GM18517 (cell line): ENCODE data around the gene APOBEC3H.

Experiments
- ATAC-seq: cut with Tn5 transposase; IDR thresholded peaks from one replicate; pipeline ENCODE4 v1.9.1; 2021; ENCODE audit warnings: mild to moderate bottlenecking, moderate library complexity; ENCODE audit not compliant: unreplicated experiment

The APOBEC3H gene

DNA sequence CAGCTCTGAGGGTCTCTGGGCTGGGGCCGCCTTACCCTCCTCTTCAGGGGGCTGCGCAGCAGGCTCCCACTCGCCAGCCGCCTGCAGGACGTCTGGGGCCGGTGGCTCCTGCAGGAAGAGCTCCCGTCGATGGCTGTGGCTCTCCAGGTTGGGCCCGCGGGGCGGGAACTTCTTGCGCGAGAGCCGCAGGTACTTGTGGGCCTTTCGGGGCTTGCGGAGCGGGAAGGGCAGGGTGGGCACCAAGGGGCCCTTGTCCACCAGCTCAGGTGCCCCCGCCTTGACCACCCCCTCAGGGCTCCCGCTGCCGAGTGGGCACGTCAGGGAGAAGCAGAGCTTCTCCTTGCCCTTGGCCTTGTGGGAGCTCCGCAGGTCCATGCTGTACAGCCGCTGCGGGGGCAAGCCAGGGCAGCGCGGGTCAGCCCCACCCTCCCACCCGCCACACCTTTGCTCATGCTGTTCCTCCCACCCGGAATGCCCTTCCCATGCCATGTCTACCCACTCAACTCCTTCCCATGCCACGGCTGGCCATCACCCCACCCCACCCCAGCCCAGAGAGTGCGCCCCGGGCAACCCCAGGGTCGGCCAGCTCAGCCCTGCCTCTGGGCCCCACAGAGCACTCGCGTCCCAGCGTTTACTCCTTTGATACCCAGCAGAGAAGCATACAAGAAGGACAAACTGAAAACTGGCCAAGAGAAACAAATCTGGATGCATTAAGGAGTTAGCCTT lies 37.5 kb downstream of the APOBEC3H start:
- ATAC-seq: no peak

DNA sequence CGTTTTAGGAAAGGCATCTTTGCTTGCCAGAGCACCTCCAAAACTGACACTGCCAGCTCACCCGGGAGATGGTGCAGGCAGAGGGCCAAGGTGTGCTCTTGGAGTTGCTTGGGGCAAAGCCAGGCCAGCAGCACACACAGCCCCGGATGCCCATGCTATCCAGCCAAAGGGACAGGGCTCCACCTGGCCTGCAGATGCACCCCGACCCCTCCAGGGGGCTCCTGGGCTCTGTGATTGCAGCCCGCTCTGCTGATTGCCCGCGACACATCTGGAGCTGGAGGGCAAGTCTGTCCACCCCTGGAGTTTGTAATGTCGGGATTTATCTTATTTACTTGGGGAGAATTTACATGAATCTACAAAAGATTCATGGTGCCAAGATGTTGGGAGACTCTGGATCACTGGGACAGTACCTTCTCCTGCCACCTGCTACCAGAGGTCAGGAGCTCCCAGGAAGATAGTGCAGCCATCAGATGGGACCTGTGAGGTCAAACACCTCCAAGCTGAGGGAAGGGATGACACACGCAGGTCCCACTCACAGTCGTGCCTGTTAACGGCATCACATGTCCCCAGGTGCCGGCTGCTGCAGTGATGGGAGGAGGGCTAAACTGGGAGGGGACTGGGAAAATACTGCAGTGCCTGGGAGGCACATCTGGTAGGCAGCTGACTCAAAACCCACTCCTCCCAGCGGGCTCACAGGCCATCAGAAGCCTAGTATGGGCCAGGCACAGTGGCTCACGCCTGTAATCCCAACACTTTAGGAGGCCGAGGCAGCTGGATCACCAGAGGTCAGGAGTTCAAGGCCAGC lies 38.2 kb downstream of the APOBEC3H start:
- ATAC-seq: no peak

DNA sequence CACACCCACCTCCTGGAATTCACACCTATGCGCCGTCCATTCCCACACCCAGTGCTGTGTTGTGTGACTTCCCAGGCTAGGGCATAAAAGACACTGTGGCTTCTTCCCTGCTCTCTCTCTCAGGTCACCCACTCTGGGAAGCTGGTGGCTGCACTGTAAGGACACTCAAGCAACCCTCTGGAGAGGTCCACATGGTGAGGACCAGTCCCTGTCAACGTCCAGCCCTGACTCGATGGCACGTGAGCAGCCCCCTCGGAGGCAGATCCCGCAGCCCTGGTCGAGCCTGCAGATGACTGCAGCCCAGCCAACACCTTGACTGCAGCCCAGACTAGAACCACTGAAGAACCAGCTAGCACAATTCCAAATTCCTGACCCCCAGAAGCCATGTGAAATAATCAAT lies 39.3 kb downstream of the APOBEC3H start:
- no peak for ATAC-seq

DNA sequence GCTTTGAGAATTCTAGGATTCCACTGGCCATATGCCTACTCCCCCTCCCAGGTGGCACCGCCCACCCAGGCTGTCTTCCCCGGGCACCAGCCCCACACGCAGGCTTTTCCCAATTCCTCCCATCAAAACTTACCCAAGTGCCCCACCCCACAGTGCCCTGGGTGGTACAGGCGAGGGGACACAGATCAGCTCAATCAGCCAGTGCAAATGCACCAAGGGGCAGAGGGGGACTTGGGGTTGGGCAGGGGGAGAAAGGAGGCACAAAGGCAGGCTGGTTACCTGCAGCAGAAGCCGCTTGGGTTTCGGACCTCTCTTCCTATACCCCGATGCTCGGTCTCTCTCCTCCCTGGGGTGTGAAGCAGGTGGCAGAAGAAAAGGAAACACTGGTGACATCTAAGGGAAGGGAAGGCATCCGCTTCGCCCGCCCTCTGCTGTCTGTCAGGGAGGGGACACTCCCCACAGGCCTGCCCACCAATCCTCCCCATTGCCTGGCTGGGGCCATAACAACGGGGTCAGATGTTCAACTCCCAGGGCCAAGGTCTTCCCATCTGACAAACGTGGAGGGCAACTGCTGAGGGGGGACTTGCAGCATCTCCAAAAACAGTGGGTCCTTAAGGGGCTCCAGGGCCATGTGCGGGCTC lies 41.4 kb downstream of the APOBEC3H start:
- no peak for ATAC-seq

DNA sequence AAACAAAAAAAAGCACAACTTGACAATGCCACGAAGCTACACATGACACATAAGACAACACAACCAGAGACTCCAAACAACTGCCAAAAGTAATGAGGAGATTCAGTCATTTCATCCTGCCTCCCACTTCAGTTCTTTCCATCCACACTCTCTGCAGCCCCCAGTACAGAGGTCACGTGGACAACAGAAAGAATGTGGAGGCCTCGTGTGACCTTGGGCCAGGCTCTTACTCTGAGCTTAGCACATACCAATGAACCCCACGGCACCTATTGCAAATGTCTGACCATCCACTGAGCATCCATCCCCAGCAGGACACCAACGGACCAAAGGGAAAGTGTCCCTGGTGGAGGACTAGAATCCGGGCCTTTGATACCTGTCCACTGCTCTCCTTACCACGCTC lies 42.9 kb downstream of the APOBEC3H start:
- ATAC-seq: no peak

DNA sequence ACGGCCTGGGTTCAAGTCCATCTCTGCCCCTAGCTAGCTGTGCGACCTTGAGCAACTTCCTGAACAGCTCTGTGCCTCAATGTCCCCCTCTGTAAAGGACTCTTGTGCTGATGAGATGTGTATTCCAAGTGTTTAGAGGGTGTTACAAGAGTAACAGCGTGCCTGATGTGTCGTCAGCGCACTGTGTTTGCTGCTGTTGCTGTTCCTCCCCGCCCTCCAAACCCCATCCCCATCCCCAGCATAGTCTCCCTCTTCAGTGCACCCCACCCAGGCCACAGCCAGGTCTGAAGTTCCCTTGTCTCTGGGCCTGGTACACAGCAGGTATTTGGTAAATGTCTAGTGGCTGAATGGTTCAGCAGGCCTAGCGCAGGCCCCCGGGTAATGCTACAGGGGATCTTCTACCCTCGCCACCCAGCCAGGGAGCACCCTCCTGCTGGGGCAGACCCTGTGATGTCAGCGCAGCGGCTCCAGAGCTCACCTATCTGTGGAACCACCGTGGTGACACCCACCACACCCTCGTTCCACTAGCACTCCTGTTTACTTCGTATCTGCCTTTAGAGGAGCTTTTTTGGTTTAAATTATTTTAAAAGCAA lies 45.1 kb downstream of the APOBEC3H start:
- ATAC-seq: no peak

DNA sequence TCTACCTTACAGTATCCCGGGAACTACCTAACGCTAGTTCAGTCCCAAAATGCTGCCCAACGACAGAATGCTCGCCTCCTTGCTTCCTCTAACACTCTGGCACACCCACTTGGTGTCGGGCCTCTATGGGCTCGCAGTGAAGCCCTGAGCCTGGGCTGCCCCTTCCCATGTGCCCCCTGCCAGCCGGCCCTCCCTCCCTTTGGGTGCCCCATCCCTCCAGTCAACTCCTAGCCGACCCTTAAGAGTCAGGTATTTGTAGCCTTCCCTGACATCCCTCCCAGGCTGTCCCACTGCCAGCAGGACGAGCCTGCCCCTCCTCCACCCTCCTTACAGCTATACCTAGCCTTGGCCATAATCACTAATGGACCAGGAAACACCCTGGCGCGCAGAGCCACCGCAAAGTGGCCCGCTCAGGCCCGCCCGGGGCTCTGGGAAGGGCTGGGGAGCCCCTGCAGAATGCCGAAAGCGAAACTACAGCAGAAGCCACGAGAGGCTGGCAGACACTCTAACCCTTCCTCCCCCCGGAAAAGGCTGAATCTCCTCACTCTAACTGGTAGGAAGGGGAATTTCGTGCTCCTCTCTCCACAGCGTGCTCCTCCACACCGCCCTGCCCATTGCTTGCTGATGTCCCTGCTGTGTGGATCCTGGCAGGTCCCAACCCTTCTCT lies 47.2 kb downstream of the APOBEC3H start:
- ATAC-seq: peak; percentile 40

DNA sequence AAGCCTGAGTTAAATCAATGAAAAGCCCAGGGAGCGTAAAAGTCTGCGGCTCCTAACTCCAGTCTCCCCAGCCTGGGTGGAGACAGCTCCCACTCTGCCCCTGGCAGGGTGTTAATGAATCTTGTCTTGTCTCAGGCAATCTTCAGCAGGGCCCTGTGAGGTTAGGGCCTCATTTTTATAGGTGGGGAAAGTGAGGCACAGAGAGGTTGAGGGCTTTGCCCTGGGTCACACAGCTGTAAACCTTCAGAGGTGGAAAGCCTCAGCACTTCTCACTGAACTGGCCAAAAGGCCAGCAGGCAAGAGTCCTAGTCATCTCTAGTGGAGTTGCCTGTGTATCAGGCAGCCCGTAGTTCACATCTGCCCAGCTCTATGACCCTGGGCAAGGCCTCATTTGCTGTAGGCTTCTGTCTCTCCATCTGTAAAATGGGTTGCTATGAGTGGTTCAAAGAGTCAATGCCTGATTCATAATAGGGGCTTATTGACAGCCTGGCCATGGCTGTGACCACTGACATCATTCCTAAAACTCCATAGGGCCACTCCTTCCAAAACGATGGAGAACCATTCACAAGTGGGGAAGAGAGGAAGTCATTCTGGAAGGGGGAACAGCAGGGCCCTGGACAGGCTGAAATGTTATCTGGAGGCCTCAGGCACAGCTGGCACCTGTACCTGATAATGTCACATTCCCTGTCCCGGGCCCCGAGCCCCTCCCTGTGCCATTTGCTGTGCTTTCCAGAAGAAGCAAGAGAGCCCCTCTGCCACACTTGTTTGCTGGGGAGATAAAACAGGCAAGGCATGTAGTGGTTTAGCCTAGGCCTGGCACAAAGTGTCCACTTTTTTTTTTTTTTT lies 49.4 kb downstream of the APOBEC3H start:
- no peak for ATAC-seq

DNA sequence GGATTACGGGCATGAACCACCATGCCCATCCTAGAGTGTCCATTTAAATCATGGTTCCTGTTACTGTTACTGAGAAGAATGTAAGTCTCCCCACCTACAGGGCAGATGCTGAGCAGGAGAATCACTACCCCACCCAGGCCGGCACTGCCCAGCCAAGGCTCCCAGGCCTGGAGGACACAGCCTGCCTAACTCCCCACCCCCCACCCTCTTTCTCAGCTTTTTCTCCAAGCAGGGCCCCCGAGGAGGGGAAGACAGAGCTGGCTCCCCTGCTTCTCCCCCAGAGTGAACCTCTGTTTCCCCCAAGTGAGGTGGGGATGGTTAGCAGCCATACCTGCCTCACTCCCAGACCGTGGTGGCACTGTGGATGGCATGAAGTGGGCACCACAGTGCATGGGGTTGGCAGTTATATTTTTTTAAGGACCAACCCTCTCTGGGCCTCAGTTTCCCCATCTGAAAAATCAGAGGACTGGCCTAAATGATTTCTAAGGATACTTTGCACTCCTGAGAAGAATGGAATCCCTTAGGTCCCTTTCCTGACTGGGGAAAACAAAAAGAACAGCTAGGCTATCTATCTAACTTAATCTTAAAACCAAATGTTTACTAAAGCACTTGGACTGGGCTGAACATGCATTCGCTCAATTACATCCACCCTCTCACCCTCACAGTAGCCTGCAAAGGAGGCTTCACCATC lies 50.4 kb downstream of the APOBEC3H start:
- no peak for ATAC-seq

DNA sequence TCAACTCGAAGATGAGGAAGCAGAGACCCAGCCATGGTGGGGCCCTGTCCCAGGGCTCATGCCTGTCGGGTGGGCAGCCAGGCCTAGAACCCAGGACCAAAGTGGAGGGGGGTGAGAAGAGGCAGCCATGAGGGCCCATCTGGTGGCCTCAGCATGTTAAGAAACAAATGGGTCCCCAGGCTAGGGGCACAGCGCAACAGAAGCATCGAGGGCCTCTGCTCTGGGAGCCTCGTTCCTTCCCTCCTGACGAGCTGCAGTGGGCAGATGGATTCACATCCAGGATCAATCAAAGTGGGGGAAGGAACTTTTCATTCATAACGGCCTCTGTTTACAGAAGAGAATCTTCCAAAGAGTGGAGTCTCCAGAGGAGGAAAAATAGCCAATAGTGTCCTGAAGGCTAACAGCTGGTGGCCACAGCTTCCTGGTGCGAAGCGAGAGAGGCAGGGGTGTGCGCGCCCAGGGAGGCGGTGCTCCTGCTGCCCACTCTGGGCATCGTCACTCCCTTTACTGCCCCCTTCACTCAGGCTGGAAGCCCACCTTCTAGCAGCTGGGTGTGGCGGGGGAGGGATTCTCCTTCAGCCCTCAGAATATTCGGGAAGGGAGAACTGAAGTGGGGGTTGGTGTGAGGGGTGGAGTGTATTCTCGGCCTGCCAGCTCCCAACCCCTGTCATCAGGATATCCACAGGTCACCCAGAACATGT lies 51.1 kb downstream of the APOBEC3H start:
- ATAC-seq: no peak

DNA sequence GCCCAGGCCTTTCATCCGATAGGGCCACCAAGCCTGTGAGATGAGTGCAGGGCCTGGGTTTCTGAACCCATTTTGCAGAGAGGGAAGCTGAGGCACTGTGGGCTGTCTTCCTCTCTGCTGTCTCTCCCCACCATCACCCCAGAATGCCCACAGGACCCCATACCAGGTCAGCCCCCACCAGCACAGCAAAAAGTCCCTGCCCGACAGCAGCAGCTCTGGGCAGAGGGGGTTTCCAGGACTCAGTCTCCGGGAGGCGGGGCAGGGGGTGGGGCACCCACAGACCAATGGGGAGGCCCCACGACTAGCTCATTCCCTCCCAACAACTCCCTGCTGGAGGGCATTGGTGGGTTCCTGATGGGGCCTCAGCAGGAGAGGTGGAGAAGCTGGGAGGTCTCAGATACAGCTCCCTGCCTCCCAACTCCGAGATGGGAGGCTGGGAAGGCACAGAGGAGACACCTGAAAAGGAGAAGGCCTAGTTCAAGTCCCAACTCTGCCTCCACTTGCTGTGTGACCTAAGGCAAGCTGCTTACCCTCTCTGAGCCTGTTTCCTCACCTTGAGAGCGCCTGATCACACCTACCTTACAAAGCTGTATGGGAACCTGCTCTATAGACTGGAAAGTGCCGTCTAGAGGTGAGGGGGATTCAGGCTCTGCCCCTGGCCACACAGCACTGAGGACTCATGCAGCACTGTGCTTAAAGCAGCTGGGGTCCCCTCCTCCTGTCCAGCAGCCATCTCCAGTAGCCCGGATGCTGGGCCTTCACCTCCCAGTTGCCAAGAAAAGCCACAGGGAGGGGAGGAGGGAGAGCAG lies 51.9 kb downstream of the APOBEC3H start:
- ATAC-seq: no peak

DNA sequence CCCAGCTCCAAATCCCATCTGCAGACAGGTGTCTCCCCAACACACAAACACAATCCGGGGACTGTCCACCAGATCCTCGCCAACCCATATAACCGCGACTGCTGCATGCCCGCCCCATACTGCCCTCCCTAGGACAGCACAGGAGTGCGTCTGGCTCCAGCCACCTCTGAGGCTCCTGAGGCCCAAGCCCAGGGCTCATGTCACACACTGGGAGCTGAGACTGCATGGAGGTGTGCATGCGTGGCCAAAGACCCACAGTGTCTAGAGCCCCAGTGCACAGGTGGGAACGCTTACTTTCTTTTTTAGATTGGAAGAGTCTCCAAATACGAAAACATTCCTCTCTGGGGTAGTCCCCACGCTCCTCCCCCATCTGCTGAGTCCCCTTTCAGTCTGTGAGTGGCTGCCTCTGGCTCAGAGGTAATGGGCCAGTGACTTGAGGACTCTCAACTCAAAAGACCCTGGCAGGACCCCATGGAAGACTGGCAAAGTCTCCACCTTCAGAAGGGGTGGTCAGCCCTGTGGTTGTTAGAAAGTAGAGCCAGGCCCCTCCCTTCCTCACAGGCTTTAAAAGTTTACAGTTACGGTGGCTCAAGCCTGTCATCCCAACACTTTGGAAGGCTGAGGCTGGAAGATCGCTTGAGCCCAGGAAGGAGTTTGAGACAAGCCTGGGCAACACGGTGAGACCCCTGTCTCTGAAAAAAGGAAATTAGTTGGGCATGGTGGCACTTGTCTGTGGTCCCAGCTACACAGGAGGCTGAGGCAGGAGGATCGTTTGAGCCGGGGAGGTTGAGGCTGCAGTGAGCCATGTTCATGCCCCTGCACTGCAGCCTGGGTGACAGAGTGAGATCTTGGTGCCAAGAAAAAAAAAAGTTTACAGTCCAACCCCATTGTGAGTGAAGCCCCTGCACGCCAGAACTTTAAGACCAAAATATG lies 53.1 kb downstream of the APOBEC3H start:
- no peak for ATAC-seq

DNA sequence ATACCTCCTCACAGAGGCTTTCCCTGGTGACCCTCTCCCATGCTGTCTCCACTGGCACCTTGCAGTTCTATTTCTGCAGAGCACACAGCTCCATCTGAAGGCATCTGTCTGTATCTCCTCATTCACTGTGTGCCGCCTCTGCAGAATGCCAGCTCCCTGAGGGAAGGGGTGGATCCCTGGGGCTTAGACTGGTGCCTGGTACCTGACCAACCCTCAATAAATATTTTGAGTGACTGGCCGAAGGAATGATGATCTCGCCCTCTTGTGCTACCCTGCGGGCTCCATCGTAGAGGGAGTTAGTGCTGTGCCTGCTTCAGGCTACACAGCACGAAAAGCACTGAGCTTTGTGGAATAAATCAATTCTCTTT lies 53.8 kb downstream of the APOBEC3H start:
- no peak for ATAC-seq

DNA sequence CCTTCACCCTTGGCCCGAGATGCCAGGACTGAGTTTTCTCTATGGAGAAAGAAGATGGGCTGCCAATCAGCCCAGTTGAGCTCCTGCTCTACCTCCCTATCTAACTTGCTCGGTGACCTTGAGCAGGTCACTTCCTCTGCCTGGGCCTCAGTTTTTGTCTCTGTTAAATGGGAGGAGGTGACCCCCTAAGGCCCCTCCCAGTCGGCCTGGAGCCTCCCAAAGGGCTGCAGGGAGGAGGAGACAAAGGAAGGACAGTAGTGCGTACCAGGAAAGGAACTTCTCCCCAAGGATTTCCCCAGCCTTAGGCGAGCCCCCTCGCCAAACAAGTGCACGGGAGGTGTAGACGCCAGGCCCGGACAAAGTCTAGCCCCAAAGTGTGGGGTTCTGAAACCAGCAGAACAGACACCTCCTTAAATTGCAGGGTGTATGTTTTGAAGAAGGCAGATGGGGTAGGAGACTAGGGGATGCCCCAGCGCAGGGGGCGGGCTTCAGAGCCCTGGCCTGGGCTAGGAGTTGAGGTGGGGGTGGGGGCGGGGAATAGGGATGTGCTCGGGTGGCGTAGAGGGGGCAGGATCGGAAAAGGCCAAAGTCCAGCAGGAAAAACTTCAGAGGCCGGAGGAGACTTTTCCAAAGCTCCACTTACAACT lies 54.4 kb downstream of the APOBEC3H start:
- ATAC-seq: no peak

DNA sequence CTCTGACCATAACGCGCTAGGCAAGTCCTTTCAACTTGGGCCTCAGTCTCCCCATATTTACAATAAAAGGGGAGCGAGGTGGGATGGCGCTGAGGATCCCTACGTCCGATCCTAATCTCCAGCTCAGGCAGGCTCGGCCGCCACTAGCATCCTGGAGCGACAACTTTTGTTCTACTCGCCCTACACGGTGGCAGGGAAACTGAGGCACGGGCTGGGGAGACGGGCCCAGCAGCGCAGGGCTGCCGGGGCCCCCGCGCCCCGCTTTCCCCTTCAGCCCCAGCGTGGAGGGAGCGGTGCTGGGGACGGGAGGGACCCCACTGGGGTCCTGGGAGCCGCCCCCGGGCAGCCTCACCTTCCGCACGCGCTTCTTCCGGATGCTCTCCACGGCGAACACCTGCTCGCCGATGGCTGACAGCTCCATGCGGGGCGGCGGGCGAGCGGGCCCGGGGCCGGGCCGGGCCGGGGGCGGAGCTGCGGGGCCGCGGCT lies 55.0 kb downstream of the APOBEC3H start:
- ATAC-seq: no peak

DNA sequence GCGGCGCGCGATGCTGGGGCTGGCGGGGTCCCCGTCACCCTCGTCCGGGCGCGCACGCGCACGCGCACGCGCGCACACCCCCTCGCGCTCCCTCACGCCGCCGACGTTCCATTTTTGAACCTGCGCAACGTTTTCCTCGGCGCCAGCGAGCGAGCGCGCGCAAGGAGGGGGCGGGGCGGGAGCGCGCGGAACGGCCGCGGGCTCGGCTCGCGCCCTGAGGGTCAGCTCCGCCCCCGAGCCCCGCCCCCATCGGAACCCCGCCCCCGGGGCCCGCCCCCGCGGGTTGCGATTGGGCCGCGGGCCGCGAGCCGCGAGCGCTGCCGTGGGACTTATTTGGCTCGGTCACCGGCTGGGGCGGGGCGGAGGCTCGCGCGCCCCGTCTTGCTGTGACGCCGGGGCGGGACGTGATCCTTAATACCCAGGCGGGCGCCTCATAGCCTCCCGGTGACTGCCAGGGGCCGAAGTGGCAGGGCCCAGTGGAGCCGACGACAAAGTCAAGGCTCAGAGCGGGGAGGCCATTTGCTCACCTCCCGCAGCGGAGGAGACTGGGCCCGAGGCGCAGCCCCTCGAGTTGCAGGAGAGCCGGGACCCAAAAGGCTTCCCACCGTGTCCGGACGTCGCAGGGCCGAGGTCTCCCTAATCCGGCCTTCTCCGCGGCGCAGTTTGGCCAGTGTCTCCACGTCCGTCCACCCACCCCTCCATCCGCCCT lies 55.6 kb downstream of the APOBEC3H start, which contains the start of gene CBX7:
Gene CBX7 (minus strand): TSS at position 170 of the 709 bp plus-strand sequence. CDS start 236 bp downstream, outside the sequence.
- ATAC-seq: peak; percentile 60
